Loucy (cell line): ENCODE measurements around the gene VPS35L.

ENCODE experiments used
- H2AFZ ChIP-seq: fragments of 200-600 bp; sonication (generic); 2 replicates; pipeline ENCODE4 v1.6.0; 2016; ENCODE audit warnings: antibody characterized with exemption, mild to moderate bottlenecking, low read length, moderate library complexity
- H3F3A ChIP-seq: fragments of 200-600 bp; 2 replicates; pipeline ENCODE4 v1.6.0; 2016; ENCODE audit warnings: antibody characterized with exemption, low read depth, mild to moderate bottlenecking
- H3K27me3 ChIP-seq: fragments of 200-600 bp; sonication (generic); 2 replicates; pipeline ENCODE4 v1.6.1; 2014; ENCODE audit warnings: low read length, mild to moderate bottlenecking; ENCODE audit not compliant: insufficient read depth, poor library complexity, severe bottlenecking
- H3K36me3 ChIP-seq: fragments of 200-600 bp; sonication (generic); 2 replicates; pipeline ENCODE4 v1.6.1; 2016; ENCODE audit warnings: low read length; ENCODE audit not compliant: insufficient read depth
- H3K4me1 ChIP-seq: fragments of 200-600 bp; sonication (generic); 2 replicates; pipeline ENCODE4 v1.5.1; 2014; ENCODE audit warnings: low read length, mild to moderate bottlenecking; ENCODE audit not compliant: insufficient read depth, poor library complexity, severe bottlenecking
- H3K4me2 ChIP-seq: fragments of 200-600 bp; sonication (generic); 2 replicates; pipeline ENCODE4 v1.6.0; 2014; ENCODE audit warnings: antibody characterized with exemption, low read length, low read depth, mild to moderate bottlenecking; ENCODE audit not compliant: poor library complexity, severe bottlenecking
- H3K4me3 ChIP-seq: fragments of 200-600 bp; sonication (generic); 2 replicates; pipeline ENCODE4 v1.5.1; 2014; ENCODE audit warnings: low read length, mild to moderate bottlenecking, mixed read lengths; ENCODE audit not compliant: poor library complexity, severe bottlenecking
- H3K79me2 ChIP-seq: fragments of 200-600 bp; sonication (generic); 2 replicates; pipeline ENCODE4 v1.6.1; 2014; ENCODE audit warnings: low read length; ENCODE audit not compliant: insufficient read depth
- H3K9ac ChIP-seq: fragments of 200-600 bp; sonication (generic); 2 replicates; pipeline ENCODE4 v1.6.0; 2014; ENCODE audit warnings: mild to moderate bottlenecking, low read depth, low read length, moderate library complexity; ENCODE audit not compliant: poor library complexity, severe bottlenecking
- H3K9me2 ChIP-seq: fragments of 200-600 bp; sonication (generic); replicated peaks from 2 replicates; pipeline ENCODE4 v1.6.1; 2016; ENCODE audit warnings: low read depth, low read length, mixed read lengths
- H3K9me3 ChIP-seq: fragments of 200-600 bp; sonication (generic); 2 replicates; pipeline ENCODE4 v1.6.1; 2014; ENCODE audit warnings: mild to moderate bottlenecking, antibody characterized with exemption, low read length, low read depth; ENCODE audit not compliant: insufficient read depth
- H4K20me1 ChIP-seq: fragments of 200-600 bp; sonication (generic); 2 replicates; pipeline ENCODE4 v1.6.0; 2014; ENCODE audit warnings: antibody characterized with exemption, low read length, mild to moderate bottlenecking; ENCODE audit not compliant: insufficient read depth, poor library complexity, severe bottlenecking
- CTCF ChIP-seq: fragments of 200-600 bp; sonication (generic); conservative IDR thresholded peaks from 2 replicates; pipeline ENCODE4 v1.5.1; 2014; ENCODE audit warnings: mild to moderate bottlenecking, antibody characterized with exemption, low read length
- EZH2phosphoT487 ChIP-seq: fragments of 200-600 bp; IDR thresholded peaks from 2 replicates; pipeline ENCODE4 v1.6.1; 2018; ENCODE audit warnings: antibody characterized with exemption, mild to moderate bottlenecking, moderate library complexity, borderline replicate concordance

Gene VPS35L

GRCh38 chr16:19657831-19658230, 102.3 kb downstream of the VPS35L start:
- TF ChIP-seq EZH2phosphoT487 (no peak), CTCF (no peak)
- H3K9me2 ChIP-seq, result no peaks in the 10 kb centered on the region

GRCh38 chr16:19659554-19659953, 104.1 kb downstream of the VPS35L start:
- TF ChIP-seq CTCF (no peak), EZH2phosphoT487 (no peak)

More at GRCh38 chr16:19657831-19658230, 102.3 kb downstream of the VPS35L start:
- Histone ChIP-seq H3F3A (no peaks in the 10 kb centered on the region), H3K36me3 (no peaks in the 10 kb centered on the region), H3K4me3 (no peak overlapping the region), H4K20me1 (no peaks in the 10 kb centered on the region), H3K27me3 (no peaks in the 10 kb centered on the region), H3K9me3 (no peaks in the 10 kb centered on the region), H3K4me1 (no peaks in the 10 kb centered on the region), H3K9ac (no peak overlapping the region), H3K4me2 (no peak overlapping the region), H3K79me2 (no peaks in the 10 kb centered on the region), H2AFZ (no peak overlapping the region)

GRCh38 chr16:19660432-19660831, 104.9 kb downstream of the VPS35L start:
- no peak for TF ChIP-seq EZH2phosphoT487
- TF ChIP-seq CTCF, result no peak
- Histone ChIP-seq H2AFZ (no peak overlapping the region), H3K4me1 (no peaks in the 10 kb centered on the region), H3K9me2 (no peaks in the 10 kb centered on the region), H4K20me1 (no peaks in the 10 kb centered on the region), H3K9me3 (no peaks in the 10 kb centered on the region), H3K79me2 (no peaks in the 10 kb centered on the region), H3K4me2 (no peak overlapping the region), H3K9ac (no peak overlapping the region), H3K36me3 (no peaks in the 10 kb centered on the region), H3K4me3 (no peak overlapping the region), H3K27me3 (no peaks in the 10 kb centered on the region), H3F3A (no peaks in the 10 kb centered on the region)

More at GRCh38 chr16:19659554-19659953, 104.1 kb downstream of the VPS35L start:
- no peaks in the 10 kb centered on the region for H3K79me2 ChIP-seq
- H3K27me3 ChIP-seq, result no peaks in the 10 kb centered on the region
- H2AFZ ChIP-seq, result no peak overlapping the region
- H3K4me3 ChIP-seq, result no peak overlapping the region
- H3K4me2 ChIP-seq, result no peak overlapping the region
- no peaks in the 10 kb centered on the region for H4K20me1 ChIP-seq
- no peaks in the 10 kb centered on the region for H3F3A ChIP-seq
- no peaks in the 10 kb centered on the region for H3K9me2 ChIP-seq
- no peaks in the 10 kb centered on the region for H3K36me3 ChIP-seq
- H3K9me3 ChIP-seq, result no peaks in the 10 kb centered on the region
- no peak overlapping the region for H3K9ac ChIP-seq
- H3K4me1 ChIP-seq, result no peaks in the 10 kb centered on the region
